Osteoblast (primary cell): Measurements from ENCODE around the gene VASN. TPM values are rescaled to one million over a fixed set of nuclear protein-coding genes. Genes with fewer than 3 reads are reported as not detected.

ENCODE experiments used
- DNase-seq: peaks from one replicate; pipeline ENCODE4 v3.0.0; 2011; ENCODE audit warnings: low spot score, mixed read lengths; ENCODE audit not compliant: insufficient read length; ENCODE audit errors: missing footprints
- H2AFZ ChIP-seq: 2 replicates; pipeline ENCODE4 v1.6.0; 2011; ENCODE audit warnings: mild to moderate bottlenecking, low read length
- H3K27ac ChIP-seq: 2 replicates; pipeline ENCODE4 v1.5.1; 2011; ENCODE audit warnings: mild to moderate bottlenecking, low read depth, low read length, moderate library complexity
- H3K27me3 ChIP-seq: 2 replicates; pipeline ENCODE4 v1.6.0; 2012; ENCODE audit warnings: mild to moderate bottlenecking, control low read depth, inconsistent platforms, low read length, moderate library complexity; ENCODE audit not compliant: insufficient read depth
- H3K36me3 ChIP-seq: 2 replicates; pipeline ENCODE4 v1.5.1; 2011; ENCODE audit warnings: mild to moderate bottlenecking, low read length, control low read depth, moderate library complexity; ENCODE audit not compliant: insufficient read depth
- H3K4me1 ChIP-seq: 2 replicates; pipeline ENCODE4 v1.5.1; 2011; ENCODE audit warnings: mild to moderate bottlenecking, low read length, control low read depth, moderate library complexity; ENCODE audit not compliant: insufficient read depth
- H3K4me2 ChIP-seq: 2 replicates; pipeline ENCODE4 v1.6.0; 2011; ENCODE audit warnings: mild to moderate bottlenecking, low read length; ENCODE audit not compliant: insufficient read depth
- H3K4me3 ChIP-seq: fragments of 200-600 bp; sonication (generic); 3 replicates; pipeline ENCODE4 v1.5.1; 2012; ENCODE audit warnings: mild to moderate bottlenecking, low read length, inconsistent platforms; ENCODE audit not compliant: insufficient read depth
- H3K79me2 ChIP-seq: 2 replicates; pipeline ENCODE4 v1.6.0; 2012; ENCODE audit warnings: mild to moderate bottlenecking, low read length, control low read depth, inconsistent platforms; ENCODE audit not compliant: insufficient read depth
- H3K9me3 ChIP-seq: 2 replicates; pipeline ENCODE4 v1.5.1; 2011; ENCODE audit warnings: low read depth, low read length, control low read depth
- H4K20me1 ChIP-seq: 2 replicates; pipeline ENCODE4 v1.6.0; 2012; ENCODE audit warnings: mild to moderate bottlenecking, low read length, control low read depth; ENCODE audit not compliant: insufficient read depth
- CTCF ChIP-seq: IDR thresholded peaks from 2 replicates; pipeline ENCODE4 v1.5.1; 2011; ENCODE audit warnings: mild to moderate bottlenecking, low read depth, low read length, moderate library complexity; ENCODE audit errors: extremely low read depth
- total RNA-seq: library from RNA; depleted of rRNA; stranded (reverse); fragments of >200 nt; gene quantifications from 2 replicates; pipeline ENCODE4 v1.2.3, GENCODE V29; 2012

VASN gene
- total RNA-seq, 1 donor = 217 TPM

DNA sequence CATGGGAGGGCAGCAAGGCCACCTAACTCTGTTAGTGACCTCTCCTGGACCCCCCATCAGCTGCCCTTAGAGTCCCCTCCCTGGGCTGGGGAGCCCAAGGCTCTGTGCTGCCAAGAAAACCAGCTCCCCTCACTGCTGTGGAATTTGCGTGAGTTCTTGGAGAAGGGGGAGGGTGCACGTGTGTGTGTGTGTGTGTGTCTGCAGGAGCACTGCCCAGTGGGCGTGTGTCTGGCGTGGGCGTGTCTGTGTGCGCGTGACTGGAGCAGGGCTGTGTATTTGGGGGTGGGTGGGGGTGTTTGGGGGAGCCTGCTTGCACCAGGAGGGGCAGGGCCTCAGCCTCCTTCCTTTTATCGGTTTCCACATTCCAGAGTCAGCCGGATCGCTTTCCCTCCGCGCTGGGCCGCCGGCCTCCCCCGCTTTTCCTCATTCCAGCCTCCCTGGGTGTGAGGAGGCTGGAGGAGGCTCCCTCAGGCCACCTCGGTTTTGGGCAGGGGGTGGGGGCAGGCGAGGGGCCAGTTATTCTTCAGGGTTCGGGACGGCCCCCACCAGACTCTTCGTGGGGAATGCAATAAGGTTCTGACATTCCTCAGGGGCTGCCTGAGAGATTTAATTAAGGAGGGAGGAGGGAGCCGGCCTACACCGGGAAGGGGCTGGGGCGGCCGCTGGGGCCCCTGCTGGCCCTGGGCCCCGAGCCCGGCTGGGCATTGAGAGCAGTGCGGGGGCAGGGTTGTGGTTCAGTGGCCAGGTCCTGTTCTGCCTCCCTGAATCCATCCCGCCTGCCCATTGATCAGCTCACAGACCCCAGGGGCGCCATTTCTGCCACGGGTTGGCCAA is 2.5 kb downstream of the VASN start:
- Histone ChIP-seq H3K4me1 (peaks cover 71% of the 10 kb centered on the region), H4K20me1 (peaks cover 69% of the 10 kb centered on the region), H3K4me3 (peak overlapping the region; percentile 100), H3K79me2 (peaks cover 71% of the 10 kb centered on the region), H2AFZ (no peak overlapping the region), H3K36me3 (peaks cover 25% of the 10 kb centered on the region), H3K27me3 (no peaks in the 10 kb centered on the region), H3K4me2 (peak overlapping the region; percentile 93), H3K9me3 (no peaks in the 10 kb centered on the region), H3K27ac (peak overlapping the region; percentile 98)
- DNase-seq = peak; percentile 98
- TF ChIP-seq CTCF = no peak

DNA sequence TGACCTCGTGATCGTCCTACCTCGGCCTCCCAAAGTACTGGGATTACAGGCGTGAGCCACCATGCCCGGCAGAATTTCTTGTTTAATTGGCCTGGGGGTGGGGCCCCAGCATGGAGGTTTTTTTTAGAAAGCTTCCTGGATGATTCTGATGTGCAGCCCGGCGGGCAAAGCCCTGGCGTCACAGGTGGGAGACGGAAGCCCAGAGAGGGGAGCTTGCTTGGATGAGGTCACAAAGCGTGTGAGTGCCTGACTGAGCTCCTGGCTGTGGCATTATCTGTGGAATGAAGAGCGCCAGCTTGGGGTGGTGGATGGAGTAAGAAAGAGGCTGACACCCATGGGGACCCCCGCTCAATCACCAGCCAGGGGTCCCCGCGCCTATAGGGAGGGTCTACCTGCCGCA is 4.1 kb downstream of the VASN start:
- no peaks in the 10 kb centered on the region for H3K27me3 ChIP-seq
- peaks cover 33% of the 10 kb centered on the region for H3K36me3 ChIP-seq
- peaks cover 56% of the 10 kb centered on the region for H3K4me1 ChIP-seq
- TF ChIP-seq CTCF = no peak
- peak overlapping the region; percentile 93 for H3K4me2 ChIP-seq
- H3K79me2 ChIP-seq = peaks cover 85% of the 10 kb centered on the region
- peak overlapping the region; percentile 98 for H3K27ac ChIP-seq
- H3K9me3 ChIP-seq = no peaks in the 10 kb centered on the region
- peak overlapping the region; percentile 63 for H3K4me3 ChIP-seq
- H4K20me1 ChIP-seq = peaks cover 82% of the 10 kb centered on the region
- no peak for DNase-seq
- no peak overlapping the region for H2AFZ ChIP-seq

DNA sequence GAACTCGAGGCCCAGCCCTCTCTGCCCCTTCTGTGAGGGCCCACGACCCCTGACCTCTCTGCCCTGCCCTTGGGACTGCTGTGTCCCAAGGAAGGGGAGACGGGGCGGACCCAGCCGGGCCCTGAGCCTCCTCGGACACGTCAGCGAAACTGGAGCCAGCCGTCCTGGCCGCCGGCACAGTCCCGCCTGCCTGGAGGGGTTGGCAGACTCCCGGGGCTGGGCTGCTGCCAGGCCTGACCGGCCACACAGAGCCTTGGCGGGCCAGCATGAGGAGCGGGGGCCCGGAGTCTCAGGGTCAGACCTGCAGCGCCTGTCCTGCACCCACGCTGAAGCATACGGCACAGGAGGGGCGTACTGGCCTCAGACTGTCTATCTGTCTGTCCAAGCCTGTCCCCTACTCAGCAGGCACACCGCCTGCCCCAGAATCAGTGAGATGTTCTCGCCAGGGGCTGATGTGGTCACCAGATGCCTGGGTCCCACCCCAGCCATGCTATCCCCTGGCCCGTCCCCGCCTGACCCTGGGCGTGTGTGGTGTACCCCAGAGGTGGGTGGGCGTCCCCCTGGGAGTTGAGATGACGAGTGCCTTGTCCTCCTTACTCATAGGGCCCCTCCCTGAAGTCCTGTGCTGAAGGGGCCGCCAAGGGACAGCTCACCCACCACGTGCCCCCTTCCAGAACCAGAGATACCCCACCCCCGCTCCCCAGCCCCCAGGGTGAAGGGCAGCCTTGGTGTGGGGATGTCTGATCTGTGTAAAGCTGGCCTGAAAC is 4.7 kb downstream of the VASN start:
- Histone ChIP-seq H3K36me3 (peaks cover 39% of the 10 kb centered on the region), H3K27me3 (no peaks in the 10 kb centered on the region), H4K20me1 (peaks cover 84% of the 10 kb centered on the region), H3K9me3 (no peaks in the 10 kb centered on the region), H3K27ac (peak overlapping the region; percentile 98), H3K4me1 (peaks cover 50% of the 10 kb centered on the region), H3K4me2 (peak overlapping the region; percentile 93), H2AFZ (no peak overlapping the region), H3K4me3 (peak overlapping the region; percentile 63), H3K79me2 (peaks cover 91% of the 10 kb centered on the region)
- peak; percentile 99 for DNase-seq
- TF ChIP-seq CTCF = no peak
